NCI-H128 (cell line): ENCODE data around the gene ENTPD8.
"Not testable (repeated sequence)": the region's sequence is repeated elsewhere in the genome, so short reads cannot be mapped to it uniquely, and the experiment has no call there.

Source experiments
- DNase-seq: peaks from one replicate; lab custom pipeline; 2025; ENCODE audit not compliant: unreplicated experiment; lab: John Stamatoyannopoulos, UW

ENTPD8 gene

DNA sequence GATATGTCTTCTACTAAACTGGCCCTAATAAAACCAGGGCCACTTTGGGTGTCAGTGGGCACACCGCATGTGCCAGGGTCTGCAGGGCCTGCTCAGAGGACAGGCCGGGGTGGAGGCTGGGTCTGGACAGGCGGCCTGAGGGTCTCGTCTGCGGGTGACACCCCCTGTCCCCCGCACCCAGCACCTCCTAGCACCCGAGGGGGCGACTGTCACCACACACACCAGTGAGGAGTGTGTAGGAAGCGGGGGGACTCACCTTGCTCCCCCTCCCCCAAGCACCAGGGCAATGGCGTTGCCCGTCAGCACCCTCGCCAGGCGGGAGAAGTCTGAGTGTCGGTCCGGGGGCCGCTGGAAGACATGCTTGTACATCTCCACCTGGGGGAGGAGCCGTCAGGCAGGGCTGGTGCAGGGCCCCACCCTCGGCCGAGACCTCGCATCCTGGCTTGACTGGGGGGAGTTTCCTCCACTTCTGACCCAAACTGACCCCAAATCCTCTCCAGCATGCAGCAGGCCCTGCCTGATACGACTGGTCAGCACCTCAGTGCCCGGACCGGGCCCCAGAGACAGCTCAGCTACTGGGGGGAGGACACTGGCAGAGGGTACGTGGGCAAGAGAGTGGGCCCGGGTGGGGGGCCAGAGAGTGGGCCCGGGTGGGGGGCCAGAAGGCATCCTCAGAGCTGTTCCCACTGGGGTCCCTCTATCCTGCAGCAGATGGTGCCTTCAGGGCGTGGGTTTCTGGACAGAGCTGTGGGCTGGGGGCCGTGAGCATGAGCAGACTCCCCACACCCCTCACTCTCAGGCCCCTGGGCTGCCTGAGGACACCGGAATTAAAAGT, 36.8 kb upstream of the ENTPD8 start:
- no peak for DNase-seq

DNA sequence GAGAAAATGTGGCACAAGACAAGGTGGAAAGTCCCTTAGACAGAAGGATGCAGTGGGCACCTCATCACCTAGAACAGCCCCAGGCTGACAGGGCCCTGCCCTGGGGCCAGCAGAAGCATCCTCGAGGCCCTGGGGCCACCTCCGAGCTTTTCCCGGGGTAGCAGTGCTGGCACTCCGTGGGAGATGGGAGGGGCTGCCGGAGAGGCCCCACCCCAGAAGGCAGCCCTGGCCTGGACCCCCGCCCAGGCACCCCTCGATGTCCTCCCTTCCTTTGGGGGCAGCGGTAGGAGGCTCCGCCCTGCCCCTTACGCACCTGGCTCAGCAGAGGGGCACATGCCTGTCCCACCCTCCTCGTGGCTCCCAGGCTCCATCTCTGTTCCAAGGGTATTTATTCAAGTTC, 35.7 kb upstream of the ENTPD8 start:
- DNase-seq: no peak

DNA sequence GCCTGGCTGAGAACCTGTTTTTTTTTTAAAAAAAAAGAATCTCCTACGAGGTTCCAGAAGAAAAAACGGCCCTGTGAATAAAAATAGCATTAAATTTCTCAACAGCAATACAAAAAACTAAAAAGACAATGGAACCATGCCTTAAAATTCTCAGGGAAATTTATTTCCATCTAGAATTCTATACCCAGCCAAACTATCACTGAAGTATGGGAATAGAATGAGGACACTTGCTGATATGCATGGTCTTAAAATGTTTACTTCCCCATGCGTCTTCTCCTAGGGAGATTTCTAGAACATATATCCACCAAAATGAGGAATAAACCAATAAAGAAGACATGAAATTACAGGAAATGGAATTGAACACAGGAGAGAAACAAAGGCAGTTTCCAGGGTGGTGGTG, 34.5 kb upstream of the ENTPD8 start:
- no peak for DNase-seq

DNA sequence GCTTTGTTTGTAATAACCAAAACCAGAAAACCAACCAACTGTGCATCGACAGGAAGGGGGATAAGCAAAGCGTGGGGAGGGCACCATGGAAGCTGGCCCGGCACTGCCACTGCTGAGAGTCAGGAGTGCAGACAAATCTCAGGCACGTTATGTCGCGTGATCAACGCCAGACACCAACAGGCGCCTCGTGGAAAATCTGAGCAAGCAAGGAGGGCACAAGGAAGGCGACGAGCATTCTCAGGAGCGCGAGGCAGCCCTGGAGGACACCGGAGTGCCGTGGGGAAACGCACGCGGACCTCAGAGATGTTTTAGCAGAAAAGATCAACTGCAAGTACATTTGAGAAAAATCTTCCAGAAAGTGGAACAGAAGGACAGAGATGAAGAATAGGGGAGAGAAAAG, 33.1 kb upstream of the ENTPD8 start:
- no peak for DNase-seq

DNA sequence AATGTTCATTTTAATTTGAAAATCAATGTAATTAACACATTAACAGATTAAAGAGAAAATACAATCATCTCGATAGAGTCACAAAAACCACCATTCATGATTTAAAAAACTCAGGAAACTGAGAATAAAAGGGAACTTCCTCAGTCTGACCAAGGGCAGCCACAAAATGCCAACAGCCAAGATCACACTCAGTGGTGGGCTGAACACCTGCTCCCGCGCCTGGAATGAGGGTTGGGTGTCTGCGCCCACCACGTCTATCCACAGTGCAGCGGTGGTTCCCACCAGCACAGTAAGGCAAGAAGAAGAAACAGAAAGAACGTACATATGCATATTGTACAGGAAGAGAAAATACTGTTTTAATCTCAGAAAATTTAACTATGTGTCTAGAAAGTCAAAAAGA, 29.6 kb upstream of the ENTPD8 start:
- DNase-seq: no peak

DNA sequence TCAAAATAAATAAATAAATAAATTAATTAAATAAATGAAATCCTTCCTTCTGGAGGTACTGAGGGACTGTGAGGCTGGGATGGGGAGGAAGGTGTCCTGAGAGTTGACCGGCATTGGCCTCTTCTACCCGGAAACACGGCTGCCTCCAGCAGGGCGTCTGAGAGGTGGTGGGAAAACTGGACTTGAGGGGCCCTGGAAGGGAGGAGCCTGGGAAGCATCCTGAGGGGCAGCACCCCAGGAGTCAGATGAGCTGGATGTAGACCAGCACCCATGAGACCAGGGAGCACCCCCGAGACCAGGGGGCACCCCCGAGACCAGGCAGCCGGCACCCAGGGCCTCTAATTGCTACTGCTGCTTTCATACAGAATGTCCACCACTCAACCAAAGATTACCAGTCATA, 26.7 kb upstream of the ENTPD8 start:
- no peak for DNase-seq

DNA sequence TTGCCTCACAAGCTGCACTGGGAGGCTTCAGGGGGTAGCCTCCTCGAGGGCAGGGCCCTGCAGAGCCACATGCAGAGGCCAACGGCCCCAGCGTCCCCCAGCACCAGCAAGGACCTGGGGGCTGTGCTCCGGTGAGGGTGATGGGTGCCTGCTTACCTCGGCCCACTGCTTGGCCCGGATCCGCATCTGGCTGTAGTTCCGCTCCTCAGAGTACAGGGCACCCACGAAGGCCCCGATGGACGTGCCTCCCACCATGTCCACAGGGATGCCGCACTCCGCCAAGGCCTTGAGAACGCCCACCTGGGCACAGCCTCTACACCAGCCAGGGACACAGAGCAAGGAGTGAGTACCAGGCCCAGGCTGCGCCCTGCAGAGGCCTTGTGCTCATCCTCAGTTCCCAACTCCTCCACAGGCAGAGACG, 26.0 kb upstream of the ENTPD8 start:
- no peak for DNase-seq

DNA sequence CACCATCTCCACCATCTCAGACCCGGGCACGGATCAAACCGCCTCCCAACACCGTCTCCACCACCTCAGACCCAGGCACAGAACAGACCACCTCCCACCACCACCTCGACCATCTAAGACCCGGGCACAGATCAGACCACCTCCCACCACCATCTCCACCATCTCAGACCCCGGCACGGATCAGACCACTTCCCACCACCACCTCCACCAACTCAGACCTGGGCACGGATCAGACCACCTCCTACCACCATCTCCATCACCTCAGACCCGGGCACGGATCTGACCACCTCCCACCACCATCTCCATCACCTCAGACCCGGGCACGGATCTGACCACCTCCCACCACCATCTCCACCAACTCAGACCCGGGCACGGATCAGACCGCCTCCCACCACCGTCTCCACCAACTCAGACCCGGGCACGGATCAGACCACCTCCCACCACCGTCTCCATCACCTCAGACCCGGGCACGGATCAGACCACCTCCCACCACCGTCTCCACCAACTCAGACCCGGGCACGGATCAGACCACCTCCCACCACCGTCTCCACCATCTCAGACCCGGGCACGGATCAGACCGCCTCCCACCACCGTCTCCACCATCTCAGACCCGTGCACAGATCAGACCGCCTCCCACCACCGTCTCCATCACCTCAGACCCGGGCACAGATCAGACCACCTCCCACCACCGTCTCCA, 25.4 kb upstream of the ENTPD8 start:
- not testable (repeated sequence) for DNase-seq

DNA sequence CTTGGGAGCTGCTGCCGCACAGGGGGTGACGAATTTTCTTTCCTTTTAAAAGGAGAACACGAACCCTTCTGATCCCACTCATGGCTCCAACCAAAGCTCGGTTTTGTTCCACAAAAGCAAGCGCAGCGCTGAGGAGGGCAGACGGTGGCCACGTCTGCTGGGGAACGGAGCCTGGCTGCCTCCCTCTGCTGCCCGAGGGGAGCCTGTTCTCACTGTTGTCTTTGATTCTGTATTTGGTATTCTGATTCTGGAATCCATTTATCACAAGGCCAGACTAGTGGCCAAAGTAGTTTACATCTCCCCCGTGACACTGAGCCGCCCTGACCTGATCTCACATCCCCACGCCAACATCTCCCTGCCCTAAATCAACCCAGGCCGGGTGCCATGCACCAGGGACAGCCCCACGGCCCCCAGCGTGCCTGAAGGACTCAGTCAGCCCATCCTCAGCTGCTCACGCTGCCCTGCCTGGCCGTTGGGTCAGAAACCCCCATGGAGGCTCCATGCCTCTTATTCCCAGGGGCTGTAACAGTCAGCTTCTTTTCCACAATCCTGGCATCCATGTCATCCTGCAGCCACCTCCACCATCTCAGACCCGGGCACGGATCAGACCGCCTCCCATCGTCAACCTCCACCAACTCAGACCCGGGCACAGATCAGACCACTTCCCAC, 24.7 kb upstream of the ENTPD8 start:
- no peak for DNase-seq

DNA sequence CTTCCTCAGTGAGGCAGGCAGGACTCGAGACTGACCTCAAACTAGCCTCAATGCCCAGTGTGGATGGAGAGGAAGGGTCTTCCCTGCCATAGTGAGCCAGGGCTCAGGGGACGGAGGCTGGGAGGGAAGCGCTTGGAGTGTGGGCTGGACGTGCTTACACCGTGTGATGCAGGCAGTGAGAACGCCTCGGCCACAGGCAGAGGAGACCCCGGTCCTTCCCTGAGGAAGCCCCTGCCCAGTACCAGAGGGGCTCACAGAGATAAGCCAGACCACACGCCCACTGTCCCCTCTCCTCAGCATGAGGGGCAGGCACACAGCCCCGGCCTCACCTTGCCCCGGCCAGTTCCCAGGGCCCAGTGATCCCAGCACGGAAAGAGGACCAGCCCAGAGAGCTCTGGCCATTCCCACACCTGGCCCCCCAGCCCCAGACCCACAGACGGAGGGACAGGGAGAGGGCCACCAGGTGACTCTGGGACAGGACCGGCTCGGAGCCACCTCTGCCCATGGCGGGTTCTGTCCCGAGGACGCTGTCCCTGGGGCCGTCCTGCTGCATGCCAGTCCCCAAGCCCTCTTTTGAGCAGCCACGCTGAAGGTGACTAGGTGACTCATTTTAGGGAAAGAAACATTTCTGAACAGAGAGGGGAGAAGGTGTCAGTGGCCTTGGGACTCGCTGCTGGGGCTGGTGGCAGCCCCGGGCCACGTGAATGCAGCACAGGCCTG, 24.0 kb upstream of the ENTPD8 start:
- DNase-seq: no peak

DNA sequence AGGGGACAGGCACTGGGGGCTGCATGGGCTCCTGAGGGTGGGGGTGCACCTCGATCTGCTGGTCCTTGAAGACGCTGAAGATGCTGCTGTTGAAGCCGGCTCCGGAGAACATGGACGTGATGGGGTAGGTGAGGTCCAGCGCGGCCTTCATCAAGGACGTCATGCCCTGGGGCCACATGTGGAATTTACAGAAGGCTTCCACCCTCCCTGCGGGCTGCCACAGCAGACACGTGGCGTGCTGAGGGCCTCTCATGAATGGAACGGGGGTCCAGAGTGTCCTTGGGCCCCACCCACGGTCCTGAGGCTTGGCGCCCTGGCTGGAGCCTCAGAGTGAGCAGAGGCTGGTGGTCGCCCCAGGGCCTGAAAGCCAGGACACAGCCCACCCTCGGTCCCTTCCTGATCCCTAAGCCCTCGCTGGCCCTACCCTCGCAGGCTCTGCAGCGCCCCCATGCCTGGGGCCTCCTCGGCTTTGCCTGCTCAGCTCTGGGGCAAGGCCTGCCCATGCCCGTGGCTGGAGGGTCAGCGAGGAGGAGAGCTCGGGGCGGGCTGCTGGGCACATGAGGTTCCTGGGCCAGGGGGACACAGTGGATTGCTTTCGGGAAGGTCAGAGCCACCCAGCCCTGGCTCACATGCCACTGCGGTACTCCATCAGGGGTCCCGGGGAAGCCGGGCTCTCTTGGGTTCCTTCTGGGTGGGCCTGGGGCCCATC, 23.3 kb upstream of the ENTPD8 start:
- DNase-seq: no peak

DNA sequence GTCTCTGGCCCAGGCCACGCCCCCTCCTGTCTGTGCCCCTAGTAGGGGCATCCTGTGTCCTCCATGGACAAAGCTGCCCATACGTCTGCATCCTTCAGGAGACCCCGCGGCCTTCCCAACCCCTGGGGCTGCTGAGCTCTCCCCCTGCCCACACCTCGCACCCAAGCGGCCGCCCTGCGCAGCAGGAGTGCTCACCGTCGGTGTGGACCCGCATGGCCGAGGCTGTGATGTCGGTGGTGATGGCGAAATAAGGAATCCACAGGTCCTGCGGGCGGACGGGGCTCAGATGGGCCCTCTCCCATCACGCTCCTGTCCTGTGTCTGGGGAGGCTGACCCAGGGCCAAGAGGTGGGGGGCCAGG, 22.8 kb upstream of the ENTPD8 start:
- DNase-seq: no peak

DNA sequence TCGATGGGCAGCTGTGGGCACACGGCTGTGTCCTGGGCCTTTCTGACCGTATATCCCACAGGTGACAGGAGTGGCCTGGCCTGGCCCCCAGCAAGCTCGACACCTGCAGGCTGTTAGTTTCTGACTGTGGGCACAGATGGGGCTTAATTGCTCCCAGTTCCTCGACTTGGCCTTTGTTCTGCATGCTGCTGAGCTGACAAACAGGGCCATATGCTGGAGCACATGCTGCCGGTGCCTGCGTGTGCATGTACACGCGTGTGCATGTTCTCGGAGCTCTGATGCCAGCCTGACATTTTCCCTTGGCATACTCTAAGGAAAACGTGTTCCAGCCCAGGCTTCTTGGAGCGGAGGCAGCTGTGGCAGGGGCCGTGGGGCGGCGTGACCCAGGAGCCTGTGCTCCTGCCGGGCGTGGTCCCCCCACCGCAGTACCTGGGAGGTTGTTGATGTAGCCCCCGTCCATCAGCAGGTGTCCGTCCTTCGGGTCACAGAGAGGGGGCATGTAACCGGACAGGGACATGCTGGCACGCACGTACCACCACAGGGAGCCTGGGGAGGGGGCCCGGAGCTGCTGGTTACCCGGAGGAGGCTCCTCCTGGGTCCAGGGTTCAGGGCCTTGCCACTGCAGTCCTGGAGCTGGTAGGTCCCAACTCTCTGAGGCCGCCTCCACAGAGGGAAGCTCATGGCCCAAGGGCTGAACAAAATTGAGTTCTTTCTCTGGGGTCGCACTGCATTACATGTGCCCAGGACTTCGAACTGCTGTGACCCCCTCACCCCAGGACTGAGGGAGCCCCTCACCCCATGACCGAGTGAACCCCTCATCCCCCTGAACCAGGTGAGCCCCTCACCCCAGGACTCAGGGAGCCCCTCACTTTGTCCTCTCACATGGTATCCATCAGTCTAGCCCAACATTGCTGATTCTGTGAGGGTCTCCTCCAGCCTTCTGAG, 22.1 kb upstream of the ENTPD8 start:
- no peak for DNase-seq

DNA sequence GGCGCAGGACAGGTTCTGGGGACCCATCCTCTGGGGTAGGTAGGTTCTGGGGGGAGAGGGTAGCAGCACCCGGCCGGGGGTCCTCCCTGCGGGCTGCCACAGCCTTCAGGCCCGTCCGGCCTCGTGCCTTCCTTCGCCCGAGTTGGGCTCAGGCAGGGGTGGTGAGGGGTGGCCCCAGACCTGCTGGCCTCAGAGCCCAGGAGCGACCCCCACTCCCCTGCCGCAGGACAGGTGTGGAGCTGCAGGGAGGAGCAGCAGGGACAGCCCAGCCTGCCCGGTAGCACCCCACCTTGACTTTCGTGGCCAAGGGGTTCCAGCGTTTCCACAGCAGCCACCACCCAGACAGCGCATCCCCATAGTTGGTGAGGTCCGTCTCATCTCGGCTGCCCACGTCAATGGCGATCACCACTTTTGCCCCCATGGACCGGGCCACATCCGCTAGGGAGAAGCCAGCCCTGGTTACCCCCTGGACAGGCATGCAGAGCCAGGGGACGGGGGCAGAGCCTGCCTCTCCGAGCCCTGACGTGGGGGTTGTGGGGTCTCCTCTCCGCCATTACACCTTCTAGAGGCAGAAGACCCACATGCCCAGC, 21.3 kb upstream of the ENTPD8 start:
- no peak for DNase-seq

DNA sequence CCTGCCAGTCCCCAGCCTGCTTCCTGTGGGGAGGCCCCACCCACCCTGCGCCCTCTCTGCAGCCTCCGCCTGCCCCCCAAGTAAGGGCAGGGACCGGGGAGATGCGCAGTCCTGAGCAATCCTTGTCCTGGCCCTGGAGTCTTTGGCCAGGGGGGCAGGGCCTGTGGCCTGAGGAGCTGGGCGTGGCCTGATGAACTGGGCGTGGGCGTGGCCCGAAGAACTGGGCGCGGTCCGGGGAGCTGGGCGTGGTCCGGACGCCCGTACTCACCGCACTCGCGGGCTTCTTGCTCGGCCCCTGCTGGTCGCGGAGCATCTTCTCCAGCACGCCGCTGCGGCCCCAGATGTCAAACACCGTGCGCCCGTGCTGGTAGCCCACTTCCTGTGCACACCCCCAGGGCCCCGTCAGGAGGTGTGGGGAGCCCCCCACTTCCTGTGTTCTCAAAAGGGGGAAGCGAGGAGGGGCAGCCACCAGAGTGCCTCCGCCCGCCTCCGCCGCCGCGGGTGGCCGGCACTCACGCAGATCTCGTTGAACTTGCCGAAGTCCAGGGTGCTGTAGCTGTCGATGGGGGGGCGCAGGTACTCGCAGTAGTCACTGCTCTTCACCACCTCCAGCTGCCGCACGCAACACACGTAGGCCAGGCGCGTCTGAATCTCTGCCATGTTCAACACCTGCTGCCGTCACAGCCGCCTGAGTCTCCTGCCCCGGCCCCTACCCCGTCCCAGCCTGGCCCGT, 20.7 kb upstream of the ENTPD8 start:
- DNase-seq: no peak

DNA sequence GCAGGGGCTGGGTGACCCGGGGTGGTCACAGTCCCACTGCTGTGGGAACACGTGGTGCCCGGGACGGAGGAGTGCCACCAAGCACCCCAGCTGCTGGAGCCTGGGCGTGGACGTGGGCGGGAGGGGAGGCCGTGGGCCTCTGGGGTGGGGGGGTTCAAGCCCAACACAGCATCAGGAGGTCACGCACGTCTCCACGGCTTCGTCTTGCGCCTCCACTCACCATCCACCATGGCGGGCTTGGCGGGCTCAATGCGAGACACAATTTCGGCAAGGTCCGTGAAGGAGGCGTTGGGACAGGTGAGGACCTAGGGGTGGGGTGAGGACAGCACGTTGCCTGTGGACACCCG, 20.1 kb upstream of the ENTPD8 start:
- DNase-seq: no peak

DNA sequence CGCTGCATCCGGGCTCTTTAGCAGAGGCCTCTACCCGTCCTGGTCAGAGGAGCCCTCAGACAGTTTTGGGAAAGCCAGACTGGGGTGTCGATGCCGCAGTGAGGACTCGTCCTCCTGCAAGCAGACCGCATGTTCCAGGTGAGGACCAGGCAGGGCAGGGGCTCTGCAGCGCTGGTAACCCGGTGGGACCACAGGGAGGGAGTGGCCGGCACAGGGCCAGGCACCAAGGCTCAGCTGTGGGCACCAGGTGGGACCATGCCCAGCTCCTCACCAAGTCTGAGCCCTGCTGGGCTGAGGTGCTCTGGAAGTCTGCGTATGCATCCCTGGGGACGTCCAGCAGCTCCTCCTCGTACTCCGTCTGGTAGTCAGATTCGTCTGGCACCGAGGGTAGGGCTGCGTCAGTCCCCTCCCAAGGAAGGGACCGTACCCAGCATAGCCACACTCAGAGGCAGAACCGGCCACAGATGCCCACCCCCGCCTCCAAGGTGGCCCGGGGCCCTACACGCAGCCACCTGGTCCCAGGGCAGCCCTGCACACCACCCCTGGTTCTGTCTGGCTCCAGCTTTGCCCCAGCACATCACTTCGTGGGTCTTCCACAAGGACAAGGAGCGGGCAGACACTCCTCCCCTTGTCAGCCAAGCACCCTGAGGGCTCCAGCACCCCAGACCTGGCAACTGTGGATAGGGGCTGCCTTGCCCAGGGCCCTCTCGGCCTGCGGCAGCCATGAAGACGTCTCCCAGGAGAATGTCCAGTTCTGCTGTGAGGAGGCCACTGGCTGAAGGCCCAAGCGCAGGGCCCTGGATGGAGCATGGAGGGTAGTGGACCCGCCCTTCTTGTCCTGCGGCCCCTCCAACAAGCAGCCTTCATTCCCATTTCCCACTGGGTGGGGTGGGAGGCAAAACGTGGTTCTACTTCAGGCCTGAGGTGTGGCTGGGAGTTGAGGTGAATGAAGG, 19.5 kb upstream of the ENTPD8 start:
- no peak for DNase-seq
